Hepatocyte (in vitro differentiated cells): ENCODE data around the gene HOXD4. TPM values are rescaled to one million over a fixed set of nuclear protein-coding genes. Genes with fewer than 3 reads are reported as not detected.

Source experiments
- DNase-seq: peaks from one replicate; pipeline ENCODE4 v3.0.0-alpha.2; 2016; ENCODE audit warnings: low spot score
- H2AFZ ChIP-seq: fragments of 200-600 bp; sonication (generic); 2 replicates; pipeline ENCODE4 v1.6.0; 2016; ENCODE audit warnings: antibody characterized with exemption, mild to moderate bottlenecking
- H3K27ac ChIP-seq: fragments of 200-600 bp; sonication (generic); 2 replicates; pipeline ENCODE4 v1.5.1; 2016; ENCODE audit warnings: mild to moderate bottlenecking
- H3K27me3 ChIP-seq: fragments of 200-600 bp; sonication (generic); 2 replicates; pipeline ENCODE4 v1.6.1; 2016
- H3K36me3 ChIP-seq: fragments of 200-600 bp; sonication (generic); replicated peaks from 2 replicates; pipeline ENCODE4 v1.5.1; 2016; ENCODE audit warnings: low read depth; ENCODE audit not compliant: insufficient read depth
- H3K4me1 ChIP-seq: fragments of 200-600 bp; sonication (generic); 2 replicates; pipeline ENCODE4 v1.5.1; 2016; ENCODE audit warnings: mild to moderate bottlenecking, moderate library complexity; ENCODE audit not compliant: insufficient read depth
- H3K4me2 ChIP-seq: fragments of 200-600 bp; sonication (generic); 2 replicates; pipeline ENCODE4 v1.6.0; 2016
- H3K4me3 ChIP-seq: fragments of 200-600 bp; sonication (generic); 2 replicates; pipeline ENCODE4 v1.5.1; 2016; ENCODE audit warnings: mild to moderate bottlenecking
- H3K79me2 ChIP-seq: fragments of 200-600 bp; sonication (generic); 2 replicates; pipeline ENCODE4 v1.6.0; 2017; ENCODE audit warnings: mild to moderate bottlenecking
- H3K9me2 ChIP-seq: fragments of 200-600 bp; sonication (generic); replicated peaks from 2 replicates; pipeline ENCODE4 v1.6.0; 2017; ENCODE audit warnings: mild to moderate bottlenecking; ENCODE audit not compliant: insufficient read depth
- H3K9me3 ChIP-seq: fragments of 200-600 bp; sonication (generic); 2 replicates; pipeline ENCODE4 v1.5.1; 2016; ENCODE audit warnings: low read depth, mild to moderate bottlenecking
- H4K20me1 ChIP-seq: fragments of 200-600 bp; sonication (generic); 2 replicates; pipeline ENCODE4 v1.6.0; 2016; ENCODE audit warnings: mild to moderate bottlenecking; ENCODE audit not compliant: insufficient read depth, poor library complexity, severe bottlenecking
- EZH2 ChIP-seq: fragments of 200-600 bp; sonication (generic); IDR thresholded peaks from 2 replicates; pipeline ENCODE4 v1.6.1; 2016; ENCODE audit warnings: antibody characterized with exemption, mild to moderate bottlenecking, borderline replicate concordance
- EZH2phosphoT487 ChIP-seq: fragments of 200-600 bp; sonication (generic); IDR thresholded peaks from one replicate; pipeline ENCODE4 v1.6.1; 2018; ENCODE audit warnings: antibody characterized with exemption, mild to moderate bottlenecking, low read depth, moderate library complexity; ENCODE audit not compliant: unreplicated experiment, severe bottlenecking
- WGBS: methylation state at CpG from one replicate; pipeline ENCODE4 v1.1.6; 2016; ENCODE audit warnings: low lambda C conversion rate; ENCODE audit errors: missing lambda C conversion rate; 5-methylcytosine and 5-hydroxymethylcytosine counted together
- polyA plus RNA-seq: library from polyadenylated mRNA; unstranded; fragments of >200 nt; fragmentation: Nextera tagmentation; extraction: Ambion mirVana; gene quantifications from 2 replicates; pipeline ENCODE4 v1.2.1, GENCODE V29; 2016
- total RNA-seq: library from RNA; depleted of rRNA; stranded (reverse); fragments of >200 nt; gene quantifications from 2 replicates; pipeline ENCODE4 v1.2.3, GENCODE V29; 2014
- TF ChIP-seq, protein P1 (sequence below): fragments of 200-600 bp; sonication (generic); IDR thresholded peaks from 2 replicates; pipeline ENCODE4 v1.5.1; 2016; ENCODE audit warnings: antibody characterized with exemption, mild to moderate bottlenecking; ENCODE audit not compliant: poor library complexity

The HOXD4 gene
- 0.40 and 0.70 TPM in 2 replicates for total RNA-seq
- 0.13 TPM in 1 of 2 replicates, not detected in the other for polyA plus RNA-seq

DNA sequence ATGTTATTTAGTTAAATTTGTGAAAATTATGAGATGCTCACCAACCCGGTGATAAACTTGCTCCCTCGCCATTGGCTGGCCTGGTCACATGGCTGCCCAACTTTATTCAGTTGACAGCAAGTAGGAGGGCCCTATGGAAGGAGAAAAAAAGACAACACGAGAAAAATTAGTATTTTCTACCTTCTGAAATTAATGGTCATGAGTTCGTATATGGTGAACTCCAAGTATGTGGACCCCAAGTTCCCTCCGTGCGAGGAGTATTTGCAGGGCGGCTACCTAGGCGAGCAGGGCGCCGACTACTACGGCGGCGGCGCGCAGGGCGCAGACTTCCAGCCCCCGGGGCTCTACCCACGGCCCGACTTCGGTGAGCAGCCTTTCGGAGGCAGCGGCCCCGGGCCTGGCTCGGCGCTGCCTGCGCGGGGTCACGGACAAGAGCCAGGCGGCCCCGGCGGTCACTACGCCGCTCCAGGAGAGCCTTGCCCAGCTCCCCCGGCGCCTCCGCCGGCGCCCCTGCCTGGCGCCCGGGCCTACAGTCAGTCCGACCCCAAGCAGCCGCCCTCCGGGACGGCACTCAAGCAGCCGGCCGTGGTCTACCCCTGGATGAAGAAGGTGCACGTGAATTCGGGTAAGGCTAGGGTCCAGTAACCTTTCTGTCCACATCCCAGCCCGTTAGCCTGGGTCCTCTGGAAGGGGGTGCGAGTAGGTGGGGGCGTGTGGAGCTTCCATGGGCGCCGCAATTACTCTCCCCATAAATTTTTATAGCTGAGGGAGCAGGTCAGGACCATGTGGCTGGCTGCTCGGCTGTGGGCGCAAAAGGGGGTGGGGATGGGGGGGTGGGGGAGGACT, at the start of gene HOXD4:
Gene HOXD4 (plus strand): TSS at position 109 of the 846 bp plus-strand sequence. CDS start 84 bp downstream, at position 193.
- no peaks in the 10 kb centered on the region for H3K36me3 ChIP-seq
- WGBS = 14% methylated on average over 55 of the region's 55 CpGs
- H3K27me3 ChIP-seq = peaks cover 98% of the 10 kb centered on the region
- no peaks in the 10 kb centered on the region for H3K79me2 ChIP-seq
- H3K9me2 ChIP-seq = no peaks in the 10 kb centered on the region
- no peaks in the 10 kb centered on the region for H4K20me1 ChIP-seq
- H3K4me3 ChIP-seq = no peak within 1 kb of the TSS
- H2AFZ ChIP-seq = no peak within 1 kb of the TSS
- no peak for DNase-seq
- no peaks in the 10 kb centered on the region for H3K4me1 ChIP-seq
- peak within 1 kb of the TSS; percentile 61 for H3K4me2 ChIP-seq
- no peaks in the 10 kb centered on the region for H3K9me3 ChIP-seq
- TF ChIP-seq EZH2 = peak; percentile 96
- TF ChIP-seq, protein P1, sequence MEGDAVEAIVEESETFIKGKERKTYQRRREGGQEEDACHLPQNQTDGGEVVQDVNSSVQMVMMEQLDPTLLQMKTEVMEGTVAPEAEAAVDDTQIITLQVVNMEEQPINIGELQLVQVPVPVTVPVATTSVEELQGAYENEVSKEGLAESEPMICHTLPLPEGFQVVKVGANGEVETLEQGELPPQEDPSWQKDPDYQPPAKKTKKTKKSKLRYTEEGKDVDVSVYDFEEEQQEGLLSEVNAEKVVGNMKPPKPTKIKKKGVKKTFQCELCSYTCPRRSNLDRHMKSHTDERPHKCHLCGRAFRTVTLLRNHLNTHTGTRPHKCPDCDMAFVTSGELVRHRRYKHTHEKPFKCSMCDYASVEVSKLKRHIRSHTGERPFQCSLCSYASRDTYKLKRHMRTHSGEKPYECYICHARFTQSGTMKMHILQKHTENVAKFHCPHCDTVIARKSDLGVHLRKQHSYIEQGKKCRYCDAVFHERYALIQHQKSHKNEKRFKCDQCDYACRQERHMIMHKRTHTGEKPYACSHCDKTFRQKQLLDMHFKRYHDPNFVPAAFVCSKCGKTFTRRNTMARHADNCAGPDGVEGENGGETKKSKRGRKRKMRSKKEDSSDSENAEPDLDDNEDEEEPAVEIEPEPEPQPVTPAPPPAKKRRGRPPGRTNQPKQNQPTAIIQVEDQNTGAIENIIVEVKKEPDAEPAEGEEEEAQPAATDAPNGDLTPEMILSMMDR = no peak
- peak; percentile 67 for TF ChIP-seq EZH2phosphoT487
- no peak within 1 kb of the TSS for H3K27ac ChIP-seq

DNA sequence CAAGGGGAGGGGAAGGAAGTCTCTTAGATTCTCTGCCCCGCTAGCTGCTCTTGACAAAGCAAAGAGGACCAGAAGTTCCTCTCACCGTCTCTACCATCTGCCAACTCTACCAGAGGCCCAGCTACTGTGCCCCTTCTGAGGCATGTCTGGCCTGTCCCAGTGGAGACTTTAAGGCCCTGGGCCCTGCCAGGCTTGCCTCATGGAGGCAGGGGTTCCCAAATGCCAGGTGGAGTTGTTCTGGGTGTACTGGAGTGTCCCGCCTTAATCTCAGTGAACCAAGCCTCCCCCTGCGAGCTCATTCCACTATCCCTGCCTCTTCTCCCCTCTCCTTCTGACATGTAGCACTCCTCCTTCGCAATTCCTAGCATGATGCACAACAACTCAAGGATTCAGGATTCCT, 49.5 kb upstream of the HOXD4 start:
- peak overlapping the region; percentile 91 for H3K4me2 ChIP-seq
- no peak for DNase-seq
- TF ChIP-seq EZH2phosphoT487 (no peak), EZH2 (no peak)
- TF ChIP-seq, protein P1 = no peak
- H3K4me1 ChIP-seq = no peaks in the 10 kb centered on the region
- H3K79me2 ChIP-seq = peaks cover 54% of the 10 kb centered on the region
- no peaks in the 10 kb centered on the region for H3K36me3 ChIP-seq
- peaks cover 99% of the 10 kb centered on the region for H3K27me3 ChIP-seq
- no peak overlapping the region for H2AFZ ChIP-seq
- 37% methylated on average over 5 of the region's 5 CpGs for WGBS
- no peaks in the 10 kb centered on the region for H4K20me1 ChIP-seq
- H3K9me3 ChIP-seq = no peaks in the 10 kb centered on the region
- H3K4me3 ChIP-seq = no peak overlapping the region
- H3K9me2 ChIP-seq = no peaks in the 10 kb centered on the region
- peak overlapping the region; percentile 93 for H3K27ac ChIP-seq

DNA sequence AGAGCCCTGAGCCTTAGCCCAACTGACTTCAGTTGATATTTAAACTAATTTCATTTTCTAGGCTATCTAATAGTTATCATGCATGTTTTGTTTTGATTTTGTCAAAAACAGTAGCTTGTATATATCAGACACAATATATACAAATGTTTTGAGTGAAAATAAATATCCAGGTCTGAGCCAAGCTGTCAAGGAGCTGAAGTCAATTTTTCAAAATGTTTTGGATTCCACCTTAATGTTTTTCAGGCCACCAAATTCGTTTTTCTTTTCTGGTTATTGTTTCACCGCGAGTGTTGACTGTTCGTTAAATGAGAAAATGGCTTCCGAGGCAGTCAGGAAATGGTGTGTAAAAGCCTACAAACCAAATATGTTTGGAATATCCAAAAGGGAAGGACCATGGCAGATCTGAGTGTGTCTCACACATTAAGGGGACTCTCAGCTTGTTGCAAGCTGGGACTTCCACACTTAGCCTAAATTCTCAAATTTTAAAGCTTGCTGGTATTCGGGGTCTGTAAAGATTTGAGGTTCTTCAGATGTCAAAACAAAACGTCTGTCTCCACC, 49.0 kb upstream of the HOXD4 start:
- peaks cover 98% of the 10 kb centered on the region for H3K27me3 ChIP-seq
- H3K4me2 ChIP-seq = peak overlapping the region; percentile 91
- no peaks in the 10 kb centered on the region for H3K36me3 ChIP-seq
- H3K9me2 ChIP-seq = no peaks in the 10 kb centered on the region
- H3K4me1 ChIP-seq = no peaks in the 10 kb centered on the region
- peak overlapping the region; percentile 93 for H3K27ac ChIP-seq
- H4K20me1 ChIP-seq = no peaks in the 10 kb centered on the region
- no peak overlapping the region for H2AFZ ChIP-seq
- DNase-seq = no peak
- WGBS = 28% methylated on average over 7 of the region's 7 CpGs
- H3K9me3 ChIP-seq = no peaks in the 10 kb centered on the region
- peaks cover 59% of the 10 kb centered on the region for H3K79me2 ChIP-seq
- TF ChIP-seq EZH2phosphoT487 = no peak
- TF ChIP-seq, protein P1 = no peak
- TF ChIP-seq EZH2 = peak; percentile 24
- H3K4me3 ChIP-seq = no peak overlapping the region
